PFSK-1 (cell line): Measurements from ENCODE around the gene TMTC2.

Experiments
- POLR2AphosphoS5 ChIP-seq: IDR thresholded peaks from 2 replicates; pipeline ENCODE4 v1.6.1; 2012; ENCODE audit warnings: low read depth, mild to moderate bottlenecking, control low read depth, low read length, moderate library complexity
- REST ChIP-seq, 2 experiments: IDR thresholded peaks; 2 replicates each; pipeline versions ENCODE4 v1.6.1 to v1.8.0; 2011 to 2012; ENCODE audit warnings: low read depth in 2 of 2, low read length in 2 of 2, control low read depth in 1 of 2, inconsistent platforms in 1 of 2, mild to moderate bottlenecking in 1 of 2, moderate library complexity in 1 of 2; ENCODE audit not compliant: insufficient read depth in 1 of 2
- TAF1 ChIP-seq: IDR thresholded peaks from 2 replicates; pipeline ENCODE4 v1.6.1; 2012; ENCODE audit warnings: low read length, control low read depth, borderline replicate concordance; ENCODE audit not compliant: insufficient read depth

GRCh38 chr12:82954064-82954463 lies 267.4 kb downstream of the TMTC2 start:
- TF ChIP-seq POLR2AphosphoS5 (no peak), TAF1 (no peak), REST (IDR thresholded peaks at IDR 0.05; ENCODE audit: insufficient read depth in 1 of 2, low read depth in 2 of 2, low read length in 2 of 2) (no peak)
